Mucosa of rectum (tissue), 2 donors: Measurements from ENCODE around the gene TM7SF2.

ENCODE experiments used
- H3K27ac ChIP-seq, 2 donors: one replicate each; pipeline ENCODE4 v1.7.0; 2013; ENCODE audit warnings: inconsistent platforms in 2 of 2, low read depth in 2 of 2, low read length in 2 of 2
- H3K27me3 ChIP-seq, 2 donors: one replicate each; pipeline ENCODE4 v1.7.0; 2013; ENCODE audit warnings: low read length in 2 of 2; ENCODE audit not compliant: control insufficient read depth in 2 of 2, insufficient read depth in 2 of 2
- H3K36me3 ChIP-seq, 2 donors: one replicate each; pipeline ENCODE4 v1.7.0; 2013; ENCODE audit warnings: low read length in 2 of 2; ENCODE audit not compliant: control insufficient read depth in 2 of 2, insufficient read depth in 2 of 2
- H3K4me1 ChIP-seq, 2 donors: one replicate each; pipeline ENCODE4 v1.7.0; 2013; ENCODE audit warnings: low read length in 2 of 2, mild to moderate bottlenecking in 1 of 2; ENCODE audit not compliant: control insufficient read depth in 2 of 2, insufficient read depth in 2 of 2
- H3K4me3 ChIP-seq, 2 donors: one replicate each; pipeline ENCODE4 v1.7.0; 2013; ENCODE audit warnings: low read length in 2 of 2
- H3K9ac ChIP-seq, 2 donors: one replicate each; pipeline ENCODE4 v1.7.0; 2013; ENCODE audit warnings: low read length in 2 of 2, low read depth in 1 of 2, mild to moderate bottlenecking in 1 of 2
- H3K9me3 ChIP-seq, 2 donors: one replicate each; pipeline ENCODE4 v1.7.0; 2013; ENCODE audit warnings: low read length in 2 of 2; ENCODE audit not compliant: control insufficient read depth in 2 of 2
- donor health status: healthy.
- donor health status: Normal muscosa, but diverticular disease.

TM7SF2 gene

DNA sequence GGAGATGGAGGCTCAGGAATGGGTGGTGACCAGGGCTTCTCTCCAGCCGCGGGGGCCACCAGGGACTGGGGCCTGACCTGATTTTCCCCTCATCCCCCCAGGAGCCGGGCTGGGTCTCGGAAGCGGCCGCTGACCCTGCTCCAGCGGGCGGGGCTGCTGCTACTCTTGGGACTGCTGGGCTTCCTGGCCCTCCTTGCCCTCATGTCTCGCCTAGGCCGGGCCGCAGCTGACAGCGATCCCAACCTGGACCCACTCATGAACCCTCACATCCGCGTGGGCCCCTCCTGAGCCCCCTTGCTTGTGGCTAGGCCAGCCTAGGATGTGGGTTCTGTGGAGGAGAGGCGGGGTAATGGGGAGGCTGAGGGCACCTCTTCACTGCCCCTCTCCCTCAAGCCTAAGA lies 23.8 kb upstream of the TM7SF2 start:
- Histone ChIP-seq H3K9ac (no peak overlapping the region), H3K27me3 (no peaks in the 10 kb centered on the region), H3K9me3 (no peaks in the 10 kb centered on the region), H3K4me3 (no peak overlapping the region), H3K27ac (no peak overlapping the region), H3K4me1 (peaks cover 13 to 21% of the 10 kb centered on the region in 2 donors), H3K36me3 (peaks cover 38 to 47% of the 10 kb centered on the region in 2 donors)

DNA sequence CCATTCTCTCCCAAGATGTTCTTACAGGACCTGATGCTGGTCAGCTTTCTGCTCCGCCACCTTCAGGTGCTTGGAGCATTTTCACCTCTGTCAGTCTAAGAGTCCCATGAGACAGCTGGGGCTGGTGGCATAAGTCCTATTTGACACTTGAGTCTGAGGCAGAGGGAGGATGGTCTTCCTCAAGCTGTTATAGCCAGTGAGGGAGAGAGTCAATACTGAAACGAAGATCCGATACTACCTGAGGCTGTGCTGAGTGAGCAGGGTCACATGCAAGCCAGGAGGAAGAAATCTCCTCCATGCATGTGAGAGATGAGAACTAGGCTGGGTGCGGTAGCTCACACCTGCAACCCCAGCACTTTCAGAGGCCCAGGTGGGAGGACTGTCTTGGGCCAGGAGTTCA lies 22.1 kb upstream of the TM7SF2 start:
- H3K9ac ChIP-seq, result no peak overlapping the region
- no peaks in the 10 kb centered on the region for H3K9me3 ChIP-seq
- H3K27me3 ChIP-seq, result no peaks in the 10 kb centered on the region
- H3K4me3 ChIP-seq, result no peak overlapping the region
- peaks cover 5 to 10% of the 10 kb centered on the region in 2 donors for H3K4me1 ChIP-seq
- peaks cover 38 to 47% of the 10 kb centered on the region in 2 donors for H3K36me3 ChIP-seq
- H3K27ac ChIP-seq, result no peak overlapping the region

DNA sequence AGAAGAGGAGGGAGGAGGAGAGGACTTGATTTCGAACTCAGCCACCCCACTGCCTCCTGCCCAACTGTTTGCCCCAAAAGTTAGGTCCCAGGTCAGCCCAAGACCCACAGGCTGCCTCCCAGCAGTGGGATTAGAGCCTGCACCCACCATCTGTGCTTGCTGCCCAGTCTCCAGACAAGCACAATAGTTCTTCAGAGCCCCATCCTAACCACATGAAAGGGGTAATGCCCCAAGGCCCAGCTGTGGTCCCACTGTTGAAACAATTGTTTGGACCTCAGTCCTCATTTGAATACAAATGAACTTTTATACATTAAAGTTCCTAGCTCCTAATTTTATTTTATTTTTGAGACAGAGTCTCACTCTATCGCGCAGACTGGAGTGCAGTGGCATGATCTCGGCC lies 21.0 kb upstream of the TM7SF2 start:
- H3K9me3 ChIP-seq, result no peaks in the 10 kb centered on the region
- H3K27ac ChIP-seq, result no peak overlapping the region
- H3K4me1 ChIP-seq, result peaks cover 2% of the 10 kb centered on the region in 2 donors
- H3K36me3 ChIP-seq, result peaks cover 34 to 39% of the 10 kb centered on the region in 2 donors
- H3K27me3 ChIP-seq, result no peaks in the 10 kb centered on the region
- H3K9ac ChIP-seq, result no peak overlapping the region
- no peak overlapping the region for H3K4me3 ChIP-seq

DNA sequence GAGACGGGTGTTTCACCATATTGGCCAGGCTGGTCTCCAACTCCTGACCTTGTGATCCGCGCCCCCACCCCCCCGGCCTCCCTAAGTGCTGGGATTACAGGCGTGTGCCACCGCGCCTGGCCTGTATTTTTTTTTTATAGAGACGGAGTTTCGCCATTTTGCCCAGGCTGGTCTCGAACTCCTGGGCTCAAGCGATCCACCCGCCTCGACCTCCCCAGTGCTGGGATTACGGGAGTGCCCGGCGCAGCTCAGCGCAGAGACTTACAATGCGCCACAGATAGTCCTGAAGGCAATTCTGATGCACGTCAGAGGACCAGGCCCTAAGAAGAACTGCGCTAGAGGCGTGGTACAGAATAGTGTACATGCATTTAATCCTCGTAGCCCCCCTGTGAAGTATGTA lies 16.2 kb upstream of the TM7SF2 start:
- peaks cover 5 to 13% of the 10 kb centered on the region in 2 donors for H3K36me3 ChIP-seq
- no peaks in the 10 kb centered on the region for H3K27me3 ChIP-seq
- H3K9me3 ChIP-seq, result no peaks in the 10 kb centered on the region
- peak overlapping the region in 1 of 2 donors; percentile 88 for H3K9ac ChIP-seq
- H3K4me1 ChIP-seq, result peaks cover 11 to 12% of the 10 kb centered on the region in 2 donors
- peak overlapping the region; percentile 89 to 91 for H3K27ac ChIP-seq
- H3K4me3 ChIP-seq, result peak overlapping the region; percentile 85 to 87

DNA sequence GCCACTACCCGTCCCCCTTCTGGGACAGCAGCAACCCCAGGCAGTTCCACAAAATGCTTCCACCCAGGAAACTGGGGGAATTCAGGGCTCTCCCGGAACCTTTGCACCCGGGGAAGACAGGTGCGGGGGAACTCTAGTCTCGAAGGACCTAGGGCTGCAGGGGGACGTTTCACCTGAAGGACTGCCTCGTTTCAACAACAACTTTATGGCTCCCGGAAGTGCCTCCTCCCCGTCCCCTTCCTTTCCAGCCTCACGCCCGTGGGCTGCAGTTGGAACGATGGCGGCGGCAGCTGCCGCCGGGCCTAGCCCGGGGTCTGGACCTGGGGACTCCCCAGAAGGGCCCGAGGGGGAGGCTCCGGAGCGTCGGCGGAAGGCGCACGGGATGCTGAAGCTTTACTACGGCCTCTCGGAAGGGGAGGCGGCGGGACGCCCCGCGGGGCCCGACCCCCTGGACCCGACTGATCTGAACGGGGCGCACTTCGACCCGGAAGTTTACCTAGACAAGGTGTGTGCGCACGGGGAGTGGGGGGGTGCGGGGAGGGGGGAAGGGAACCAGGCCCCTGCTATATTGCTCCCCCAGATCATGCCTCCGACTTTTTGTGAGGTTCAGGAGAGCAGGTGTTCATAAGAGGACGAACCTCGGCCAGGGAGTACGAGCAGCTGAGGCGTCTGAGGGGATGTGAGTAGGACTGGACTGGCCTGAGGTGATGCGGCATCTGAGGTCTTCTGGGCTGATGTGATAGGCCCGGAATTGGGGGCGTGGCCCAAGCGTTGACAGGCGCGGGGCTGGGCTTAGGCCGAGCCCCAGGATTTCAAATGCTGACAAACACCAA lies 15.5 kb upstream of the TM7SF2 start, which contains the start of gene VPS51:
VPS51 (plus strand) TSS at position 241 of the 833 bp plus-strand sequence; CDS start at position 278, 37 bp downstream.
- Histone ChIP-seq H3K9ac (peak within 1 kb of the TSS; percentile 82 to 88), H3K4me1 (peaks cover 11 to 12% of the 10 kb centered on the region in 2 donors), H3K36me3 (peaks cover 5 to 13% of the 10 kb centered on the region in 2 donors), H3K27me3 (no peaks in the 10 kb centered on the region), H3K9me3 (no peaks in the 10 kb centered on the region), H3K4me3 (peak within 1 kb of the TSS; percentile 85 to 87), H3K27ac (peak within 1 kb of the TSS; percentile 89 to 91)

DNA sequence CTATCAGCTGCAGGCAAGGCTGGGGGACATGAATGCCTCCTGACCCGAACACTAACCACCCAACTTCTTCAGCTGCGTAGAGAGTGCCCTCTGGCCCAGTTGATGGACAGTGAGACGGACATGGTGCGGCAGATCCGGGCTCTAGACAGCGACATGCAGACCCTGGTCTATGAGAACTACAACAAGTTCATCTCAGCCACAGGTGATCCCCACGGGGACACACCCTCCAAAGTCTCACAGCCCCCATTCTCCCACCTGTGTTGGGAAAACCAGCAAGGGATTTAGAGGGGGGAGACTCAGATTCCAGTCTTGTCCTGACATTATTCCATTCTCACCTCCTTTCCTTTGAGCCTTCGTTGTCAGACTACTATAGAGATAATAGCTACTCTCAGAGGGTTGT lies 14.7 kb upstream of the TM7SF2 start:
- H3K9me3 ChIP-seq, result no peaks in the 10 kb centered on the region
- peak overlapping the region; percentile 52 to 82 for H3K9ac ChIP-seq
- H3K27me3 ChIP-seq, result no peaks in the 10 kb centered on the region
- H3K27ac ChIP-seq, result peak overlapping the region; percentile 89 to 91
- peaks cover 5 to 13% of the 10 kb centered on the region in 2 donors for H3K36me3 ChIP-seq
- peaks cover 11 to 12% of the 10 kb centered on the region in 2 donors for H3K4me1 ChIP-seq
- peak overlapping the region; percentile 85 to 87 for H3K4me3 ChIP-seq

DNA sequence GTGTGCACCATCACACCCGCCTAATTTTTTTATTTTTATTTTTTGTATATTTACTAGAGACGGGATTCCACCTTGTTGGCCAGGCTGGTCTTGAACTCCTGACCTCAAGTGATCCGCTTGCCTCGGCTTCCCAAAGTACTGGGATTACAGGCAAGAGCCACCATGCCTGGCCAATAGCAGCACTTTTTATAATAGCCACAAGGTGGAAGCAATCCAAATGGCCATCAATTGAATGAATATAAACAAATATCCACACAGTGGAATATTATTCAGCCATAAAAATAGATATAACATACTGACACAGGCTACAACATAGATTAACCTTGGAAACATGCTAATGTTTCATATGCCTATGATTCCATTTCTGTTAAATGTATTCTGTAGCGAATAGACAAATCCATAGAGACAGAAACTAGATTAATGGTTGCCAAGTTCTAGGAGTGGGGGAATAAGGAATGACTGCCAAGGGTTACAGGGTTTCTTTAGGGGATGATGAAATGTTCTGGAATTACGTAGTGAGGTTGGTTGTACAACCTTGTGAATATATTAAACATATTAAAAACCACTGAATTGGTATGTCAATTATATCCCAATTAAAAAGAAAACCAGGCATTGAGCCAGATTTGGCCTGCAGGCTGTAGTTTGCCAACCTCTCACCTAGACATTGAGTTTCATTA lies 10.9 kb upstream of the TM7SF2 start:
- H3K9ac ChIP-seq, result no peak overlapping the region
- peaks cover 8 to 25% of the 10 kb centered on the region in 2 donors for H3K36me3 ChIP-seq
- peaks cover 8% of the 10 kb centered on the region in 2 donors for H3K4me1 ChIP-seq
- H3K9me3 ChIP-seq, result no peaks in the 10 kb centered on the region
- no peaks in the 10 kb centered on the region for H3K27me3 ChIP-seq
- no peak overlapping the region for H3K27ac ChIP-seq
- no peak overlapping the region for H3K4me3 ChIP-seq

DNA sequence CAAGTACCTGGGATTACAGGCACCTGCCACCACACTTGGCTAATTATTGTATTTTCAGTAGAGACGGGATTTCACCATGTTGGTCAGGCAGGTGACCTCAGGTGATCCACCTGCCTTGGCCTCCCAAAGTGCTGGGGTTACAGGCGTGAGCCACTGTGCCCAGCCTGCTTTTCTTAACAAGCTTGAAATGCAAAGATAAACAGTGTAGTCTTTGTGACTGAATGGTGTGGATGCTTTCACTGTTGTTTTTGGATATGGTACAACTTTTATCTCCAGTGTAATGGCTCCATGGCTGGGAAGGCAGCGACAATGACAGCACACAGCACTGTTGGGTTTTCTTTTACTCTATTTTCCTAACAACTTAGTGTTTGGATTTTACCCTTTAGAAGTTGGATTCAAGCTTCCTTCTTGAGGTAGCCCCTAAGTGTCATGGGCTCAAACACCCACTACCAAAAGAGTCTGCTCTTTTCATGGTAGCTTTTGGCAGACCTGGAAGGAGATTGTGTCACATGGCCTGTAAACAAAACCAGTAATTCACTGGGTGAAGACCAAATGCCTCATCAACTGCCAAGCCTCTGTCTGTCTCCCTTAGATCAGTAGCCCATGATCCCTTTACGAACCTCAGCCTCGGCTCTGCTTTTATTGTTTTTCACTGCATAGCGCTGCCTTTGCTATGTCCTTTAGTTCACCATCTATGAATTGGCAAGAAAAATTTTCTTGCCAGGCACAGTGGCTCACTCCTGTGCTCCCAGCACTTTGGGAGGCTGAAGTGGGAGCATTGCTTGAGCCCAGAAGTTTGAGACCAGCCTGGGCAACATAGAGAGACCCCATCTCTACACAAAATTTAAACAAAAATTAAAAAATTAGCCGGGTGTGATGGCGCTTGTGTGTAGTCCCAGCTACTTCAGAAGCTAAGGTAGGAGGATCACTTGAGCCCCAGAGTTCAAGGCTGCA lies 9.3 kb upstream of the TM7SF2 start:
- no peak overlapping the region for H3K4me3 ChIP-seq
- H3K4me1 ChIP-seq, result peaks cover 0 to under 1% of the 10 kb centered on the region in 2 donors
- peaks cover 12 to 25% of the 10 kb centered on the region in 2 donors for H3K36me3 ChIP-seq
- no peaks in the 10 kb centered on the region for H3K27me3 ChIP-seq
- no peak overlapping the region for H3K9ac ChIP-seq
- no peak overlapping the region for H3K27ac ChIP-seq
- no peaks in the 10 kb centered on the region for H3K9me3 ChIP-seq

DNA sequence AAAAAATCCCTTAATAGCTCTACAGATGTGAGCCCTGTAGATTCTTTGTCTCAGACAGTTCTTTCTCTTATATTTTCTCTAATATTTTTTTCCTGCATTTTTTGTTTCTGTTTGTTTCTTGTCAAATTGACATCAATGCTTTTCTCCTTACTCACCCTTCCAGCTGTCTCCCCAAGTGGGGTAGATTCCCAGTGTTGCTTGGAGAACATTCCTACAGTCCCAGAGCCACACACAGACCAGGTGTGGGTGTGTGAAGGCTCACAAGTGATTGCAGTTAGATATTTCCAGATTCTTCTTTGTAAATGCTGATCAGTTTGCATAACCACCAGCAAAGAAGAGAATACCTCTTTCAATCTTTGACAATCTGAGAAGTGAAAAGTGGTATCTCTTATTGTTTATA lies 8.2 kb upstream of the TM7SF2 start:
- Histone ChIP-seq H3K36me3 (peaks cover 11 to 20% of the 10 kb centered on the region in 2 donors), H3K4me3 (no peak overlapping the region), H3K4me1 (no peaks in the 10 kb centered on the region), H3K27me3 (no peaks in the 10 kb centered on the region), H3K9me3 (no peaks in the 10 kb centered on the region), H3K9ac (no peak overlapping the region), H3K27ac (no peak overlapping the region)
